NCI-H1436 treated with DMSO at 0.1 percent for 48 hours (cell line): Measurements from ENCODE around the gene RPTOR.
"Not testable (repeated sequence)": the region's sequence is repeated elsewhere in the genome, so short reads cannot be mapped to it uniquely, and the experiment has no call there.

Experiments used
- DNase-seq: peaks from one replicate; lab custom pipeline; 2025; lab: John Stamatoyannopoulos, UW

Gene RPTOR

GRCh38 chr17:80516171-80516932, 28.3 kb upstream of the RPTOR start:
- no peak for DNase-seq

GRCh38 chr17:80517641-80518040, 27.0 kb upstream of the RPTOR start:
- DNase-seq: no peak

- DNase-seq: no peak
Observed at GRCh38 chr17:80518392-80518791, 26.2 kb upstream of the RPTOR start.

- DNase-seq: no peak
Observed at GRCh38 chr17:80519091-80519781, 25.4 kb upstream of the RPTOR start.

GRCh38 chr17:80520810-80521455, 23.7 kb upstream of the RPTOR start:
- no peak for DNase-seq

- DNase-seq: no peak
Observed at GRCh38 chr17:80523054-80523744, 21.4 kb upstream of the RPTOR start.

GRCh38 chr17:80523956-80524712, 20.5 kb upstream of the RPTOR start:
- DNase-seq: no peak

GRCh38 chr17:80526116-80526910, 18.3 kb upstream of the RPTOR start:
- no peak for DNase-seq

GRCh38 chr17:80527016-80527645, 17.5 kb upstream of the RPTOR start:
- no peak for DNase-seq

- DNase-seq: no peak
Observed at GRCh38 chr17:80528536-80528935, 16.1 kb upstream of the RPTOR start.

GRCh38 chr17:80529104-80529903, 15.3 kb upstream of the RPTOR start:
- no peak for DNase-seq

GRCh38 chr17:80529904-80530292, 14.7 kb upstream of the RPTOR start:
- DNase-seq: no peak

GRCh38 chr17:80531400-80531799, 13.2 kb upstream of the RPTOR start:
- DNase-seq: no peak

- DNase-seq: not testable (repeated sequence)
Observed at GRCh38 chr17:80537386-80537785, 7.3 kb upstream of the RPTOR start.

- no peak for DNase-seq
Observed at GRCh38 chr17:80538484-80538883, 6.2 kb upstream of the RPTOR start.

- DNase-seq: no peak
Observed at GRCh38 chr17:80539022-80539641, 5.5 kb upstream of the RPTOR start.

GRCh38 chr17:80545499-80545826, 825 bp downstream of the RPTOR start:
- no peak for DNase-seq

- DNase-seq: no peak
Observed at GRCh38 chr17:80546267-80546666, 1.6 kb downstream of the RPTOR start.

- DNase-seq: no peak
Observed at GRCh38 chr17:80552523-80552922, 7.9 kb downstream of the RPTOR start.
